Measurements from ENCODE around the gene TIMM13. TPM values are rescaled to one million over a fixed set of nuclear protein-coding genes. Genes with fewer than 3 reads are reported as not detected.

TIMM13 gene
- total and polyA plus RNA-seq, 2 donors (not counting 3 experiments of a cell fraction or from before 2014, with no cell fraction given): 154 to 160 TPM

DNA sequence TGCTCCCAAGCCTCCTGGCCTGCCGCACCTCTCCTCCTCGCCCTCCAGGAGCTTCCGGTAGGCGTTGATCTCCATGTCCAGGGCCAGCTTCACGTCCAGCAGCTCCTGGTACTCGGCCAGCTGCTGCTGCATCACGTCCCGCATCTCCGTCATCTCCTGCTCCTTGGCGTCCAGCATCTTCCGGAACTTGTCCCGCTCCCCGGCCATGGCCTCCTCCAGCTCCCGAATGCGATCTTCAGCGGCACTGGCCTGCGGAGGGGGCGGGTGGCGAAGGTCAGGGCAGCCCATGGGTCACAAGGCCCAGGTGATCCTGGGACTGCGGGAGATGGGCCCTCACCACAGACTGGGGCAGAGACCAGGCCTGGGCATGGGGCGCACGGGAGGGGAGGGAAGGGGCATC lies 6.9 kb upstream of the TIMM13 start:
- dilution Hi-C loops (cut with MboI; ENCODE audit: extremely low pct_ligation_motif_present, low sequenced_read_pairs): no loop called here
- H3K79me2 ChIP-seq (ENCODE audit: control insufficient read depth, insufficient read depth, low read length): peaks cover 10% of the 10 kb centered on the region
- H3K9me1 ChIP-seq (replicated peaks; ENCODE audit: control insufficient read depth, extremely low read depth, insufficient read depth, low read length): no peaks in the 10 kb centered on the region
- FAIRE-seq (no peak), DNase-seq (ENCODE audit: low read depth, low spot score) (no peak)
- H3K9me3 ChIP-seq (replicated peaks; ENCODE audit: control insufficient read depth, insufficient read depth, low read length): no peaks in the 10 kb centered on the region
- H3K27me3 ChIP-seq (ENCODE audit: control insufficient read depth in 2 of 2, insufficient read depth in 2 of 2, low read length in 2 of 2): no peaks in the 10 kb centered on the region
- no peak overlapping the region for H3K4me2 ChIP-seq (ENCODE audit: insufficient read depth, low read length)
- POLR2A ChIA-PET: no interaction called here
- H3K4me3 ChIP-seq (replicated peaks in 1 of 3; ENCODE audit: insufficient read depth in 1 of 3, low read depth in 1 of 3, low read length in 3 of 3): no peak overlapping the region
- TF ChIP-seq POLR2A (IDR thresholded peaks at IDR 0.05; ENCODE audit: low read depth, low read length): no peak
- no peak for TF ChIP-seq FOS (IDR thresholded peaks at IDR 0.05; ENCODE audit: borderline replicate concordance, insufficient read depth, low read length)
- TF ChIP-seq, protein P1, sequence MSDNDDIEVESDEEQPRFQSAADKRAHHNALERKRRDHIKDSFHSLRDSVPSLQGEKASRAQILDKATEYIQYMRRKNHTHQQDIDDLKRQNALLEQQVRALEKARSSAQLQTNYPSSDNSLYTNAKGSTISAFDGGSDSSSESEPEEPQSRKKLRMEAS (IDR thresholded peaks at IDR 0.05; ENCODE audit: insufficient read depth, insufficient read length): no peak
- no peak for TF ChIP-seq GATA2 (IDR thresholded peaks at IDR 0.05; ENCODE audit: insufficient read depth, insufficient read length, low read depth, low read length)
- no peak for TF ChIP-seq EZH2 (IDR thresholded peaks at IDR 0.05; ENCODE audit: borderline replicate concordance, low read depth, low read length, severe bottlenecking)
- TF ChIP-seq POLR2AphosphoS5 (IDR thresholded peaks at IDR 0.05; ENCODE audit: insufficient read depth, low read depth, low read length): no peak
- TF ChIP-seq JUN (IDR thresholded peaks at IDR 0.05; ENCODE audit: borderline replicate concordance, insufficient read depth, insufficient read length, low read depth): no peak
- TF ChIP-seq, protein P2, sequence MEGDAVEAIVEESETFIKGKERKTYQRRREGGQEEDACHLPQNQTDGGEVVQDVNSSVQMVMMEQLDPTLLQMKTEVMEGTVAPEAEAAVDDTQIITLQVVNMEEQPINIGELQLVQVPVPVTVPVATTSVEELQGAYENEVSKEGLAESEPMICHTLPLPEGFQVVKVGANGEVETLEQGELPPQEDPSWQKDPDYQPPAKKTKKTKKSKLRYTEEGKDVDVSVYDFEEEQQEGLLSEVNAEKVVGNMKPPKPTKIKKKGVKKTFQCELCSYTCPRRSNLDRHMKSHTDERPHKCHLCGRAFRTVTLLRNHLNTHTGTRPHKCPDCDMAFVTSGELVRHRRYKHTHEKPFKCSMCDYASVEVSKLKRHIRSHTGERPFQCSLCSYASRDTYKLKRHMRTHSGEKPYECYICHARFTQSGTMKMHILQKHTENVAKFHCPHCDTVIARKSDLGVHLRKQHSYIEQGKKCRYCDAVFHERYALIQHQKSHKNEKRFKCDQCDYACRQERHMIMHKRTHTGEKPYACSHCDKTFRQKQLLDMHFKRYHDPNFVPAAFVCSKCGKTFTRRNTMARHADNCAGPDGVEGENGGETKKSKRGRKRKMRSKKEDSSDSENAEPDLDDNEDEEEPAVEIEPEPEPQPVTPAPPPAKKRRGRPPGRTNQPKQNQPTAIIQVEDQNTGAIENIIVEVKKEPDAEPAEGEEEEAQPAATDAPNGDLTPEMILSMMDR (IDR thresholded peaks at IDR 0.05; ENCODE audit: extremely low read depth in 1 of 2, insufficient read depth in 1 of 2, low read depth in 1 of 2, low read length in 2 of 2): no peak
- no peak for TF ChIP-seq MYC (IDR thresholded peaks at IDR 0.05; ENCODE audit: low read depth, low read length)
- H2AFZ ChIP-seq (ENCODE audit: low read depth, low read length): no peak overlapping the region
- no peak overlapping the region for H3K9ac ChIP-seq (replicated peaks; ENCODE audit: extremely low read depth, insufficient read depth, low read length)
- TSS peak; percentile 1 for BruUV-seq (replicated peaks)
- no peaks in the 10 kb centered on the region for H3K4me1 ChIP-seq (ENCODE audit: control insufficient read depth, extremely low read depth, insufficient read depth, low read length)
- no peaks in the 10 kb centered on the region for H4K20me1 ChIP-seq (replicated peaks; ENCODE audit: control insufficient read depth, extremely low read depth, insufficient read depth, low read length)
- CTCF ChIA-PET: interaction anchor here (0.6 kb wide), 1 partner anchor 60 kb away, joined by 3 read pairs; no protein-coding TSS in a partner anchor
- intact Hi-C loops (cut with micrococcal nuclease): no loop called here
- no peak overlapping the region for H3K27ac ChIP-seq (ENCODE audit: insufficient read depth, low read depth, low read length)
- H3K36me3 ChIP-seq (ENCODE audit: control insufficient read depth in 2 of 2, extremely low read depth in 1 of 2, insufficient read depth in 2 of 2, low read length in 2 of 2): peaks cover 7 to 39% of the 10 kb centered on the region in 2 experiments

All from endothelial cell of umbilical vein (primary cell).